Measurements from ENCODE around the gene HMG20B.

Gene HMG20B

GRCh38 chr19:3622224-3622623 lies 49.5 kb downstream of the HMG20B start:
- no peak for DNase-seq

- no peak for DNase-seq
Measured at GRCh38 chr19:3623716-3624115, 51.0 kb downstream of the HMG20B start.

- DNase-seq = peak in 1 of 2 donors; percentile 13
Measured at GRCh38 chr19:3625996-3626472, 53.3 kb downstream of the HMG20B start.

GRCh38 chr19:3626473-3627350 lies 54.0 kb downstream of the HMG20B start, which contains the start of gene CACTIN:
CACTIN (minus strand) TSS chr19:3626790; CDS start chr19:3626762, 28 bp downstream.
- peak; percentile 98 to 99 for DNase-seq

GRCh38 chr19:3627351-3627723 lies 54.6 kb downstream of the HMG20B start:
- no peak for DNase-seq
